H1 (cell line): Measurements from ENCODE around the gene RIOK3. TPM values are rescaled to one million over a fixed set of nuclear protein-coding genes. Genes with fewer than 3 reads are reported as not detected.

ENCODE experiments used
- CTCF ChIA-PET: fragments of 300-600 bp; sonication (Branson Sonifier 250); formaldehyde crosslinking; loops from one replicate; lab custom pipeline; 2021; ENCODE audit not compliant: partially characterized antibody; lab: Charles Lee
- POLR2A ChIA-PET: fragments of 300-600 bp; sonication (Branson Sonifier 250); formaldehyde crosslinking; loops from one replicate; lab custom pipeline; 2021; ENCODE audit warnings: inconsistent platforms; ENCODE audit not compliant: partially characterized antibody; lab: Charles Lee
- DNase-seq, 2 experiments: peaks; one replicate each; pipeline versions ENCODE4 v3.0.0 to v3.0.0-alpha.2; 2010 to 2022; ENCODE audit warnings: low spot score in 2 of 2, low read depth in 1 of 2, mixed read lengths in 1 of 2
- FAIRE-seq: peaks from 2 replicates; lab custom pipeline; 2011; peaks lifted over from hg19 to GRCh38; lab: Jason Lieb, UNC
- H2AFZ ChIP-seq: 2 replicates; pipeline ENCODE4 v1.8.1; 2012; ENCODE audit warnings: low read length, inconsistent platforms
- H2AK5ac ChIP-seq: 2 replicates; pipeline ENCODE4 v1.6.1; 2013; ENCODE audit warnings: low read depth, low read length
- H2BK120ac ChIP-seq: replicated peaks from 2 replicates; pipeline ENCODE3; 2013; ENCODE audit warnings: low read depth, low read length, inconsistent platforms
- H2BK12ac ChIP-seq: 2 replicates; pipeline ENCODE4 v1.6.1; 2013; ENCODE audit warnings: low read depth, low read length
- H2BK15ac ChIP-seq: 2 replicates; pipeline ENCODE4 v1.6.1; 2013; ENCODE audit warnings: low read length
- H2BK20ac ChIP-seq: 2 replicates; pipeline ENCODE4 v1.6.1; 2013; ENCODE audit warnings: low read length
- H2BK5ac ChIP-seq: 2 replicates; pipeline ENCODE4 v1.6.1; 2013; ENCODE audit warnings: low read depth, low read length
- H3K14ac ChIP-seq: 2 replicates; pipeline ENCODE4 v1.6.1; 2013; ENCODE audit warnings: inconsistent platforms; ENCODE audit not compliant: insufficient read length
- H3K18ac ChIP-seq: 2 replicates; pipeline ENCODE4 v1.6.1; 2013; ENCODE audit warnings: low read length; ENCODE audit errors: extremely low read depth
- H3K23ac ChIP-seq: 2 replicates; pipeline ENCODE4 v1.6.1; 2013; ENCODE audit warnings: inconsistent platforms; ENCODE audit not compliant: insufficient read length
- H3K23me2 ChIP-seq: 2 replicates; pipeline ENCODE4 v1.6.1; 2013; ENCODE audit warnings: low read depth, low read length
- H3K27ac ChIP-seq: 2 replicates; pipeline ENCODE4 v1.6.1; 2011; ENCODE audit warnings: low read depth, low read length, inconsistent platforms
- H3K27me3 ChIP-seq, 4 experiments: replicated peaks in 1 of 4; 1 replicate in 1 of 4; 2 replicates in 3 of 4; pipeline versions ENCODE4 v1.6.1 to v1.8.1; 2011 to 2013; ENCODE audit warnings: low read length in 3 of 4, mild to moderate bottlenecking in 3 of 4, inconsistent platforms in 2 of 4, mixed read lengths in 2 of 4, moderate library complexity in 1 of 4; ENCODE audit not compliant: control insufficient read depth in 3 of 4, insufficient read depth in 3 of 4; ENCODE audit errors: extremely low read depth in 1 of 4
- H3K36me3 ChIP-seq, 4 experiments: 2 replicates each; pipeline versions ENCODE4 v1.6.1 to v1.8.1; 2011 to 2013; ENCODE audit warnings: mild to moderate bottlenecking in 4 of 4, low read length in 3 of 4, moderate library complexity in 2 of 4, control low read depth in 1 of 4, inconsistent platforms in 1 of 4; ENCODE audit not compliant: insufficient read depth in 4 of 4, control insufficient read depth in 2 of 4
- H3K4ac ChIP-seq: replicated peaks from 2 replicates; pipeline ENCODE3; 2013; ENCODE audit warnings: low read length, low read depth, mixed read lengths, inconsistent platforms; ENCODE audit not compliant: insufficient read length
- H3K4me1 ChIP-seq, 4 experiments: replicated peaks in 1 of 4; 1 replicate in 1 of 4; 2 replicates in 3 of 4; pipeline versions ENCODE4 v1.6.1 to v1.8.1; 2011 to 2013; ENCODE audit warnings: low read length in 3 of 4, inconsistent platforms in 2 of 4, mixed read lengths in 1 of 4; ENCODE audit not compliant: insufficient read depth in 4 of 4, control insufficient read depth in 3 of 4
- H3K4me2 ChIP-seq, 2 experiments: 2 replicates each; pipeline versions ENCODE4 v1.6.1 to v1.8.1; 2011 to 2013; ENCODE audit warnings: low read depth in 2 of 2, low read length in 2 of 2, control low read depth in 1 of 2, inconsistent platforms in 1 of 2, mild to moderate bottlenecking in 1 of 2; ENCODE audit not compliant: insufficient read depth in 1 of 2
- H3K4me3 ChIP-seq, 4 experiments: fragments of 200-600, 300-600 bp in 1 of 4; sonication (generic), shearing (Covaris generic), sonication (Bioruptor Twin) in 1 of 4; 2 replicates each; pipeline versions ENCODE4 v1.5.1 to v1.8.1; 2011 to 2016; ENCODE audit warnings: low read length in 4 of 4, low read depth in 3 of 4, control low read depth in 2 of 4, inconsistent platforms in 2 of 4, mild to moderate bottlenecking in 2 of 4, mixed read lengths in 1 of 4, moderate library complexity in 1 of 4; ENCODE audit not compliant: insufficient read depth in 2 of 4; ENCODE audit errors: extremely low read depth in 1 of 4
- H3K56ac ChIP-seq: replicated peaks from 2 replicates; pipeline ENCODE3; 2013; ENCODE audit warnings: low read depth, mild to moderate bottlenecking, mixed read lengths, low read length, inconsistent platforms; ENCODE audit not compliant: insufficient read length
- H3K79me1 ChIP-seq: 2 replicates; pipeline ENCODE4 v1.6.1; 2013; ENCODE audit warnings: low read depth, low read length, control low read depth
- H3K79me2 ChIP-seq, 2 experiments: 2 replicates each; pipeline versions ENCODE4 v1.6.1 to v1.8.1; 2012 to 2013; ENCODE audit warnings: low read length in 2 of 2, mild to moderate bottlenecking in 2 of 2, inconsistent platforms in 1 of 2; ENCODE audit not compliant: insufficient read depth in 2 of 2, control insufficient read depth in 1 of 2
- H3K9ac ChIP-seq, 4 experiments: replicated peaks in 1 of 4; 1 replicate in 1 of 4; 2 replicates in 3 of 4; pipeline versions ENCODE4 v1.6.1 to v1.8.1; 2011 to 2013; ENCODE audit warnings: low read depth in 3 of 4, low read length in 3 of 4, control low read depth in 2 of 4, mild to moderate bottlenecking in 2 of 4, moderate library complexity in 2 of 4, inconsistent platforms in 1 of 4; ENCODE audit errors: extremely low read depth in 1 of 4
- H3K9me3 ChIP-seq, 2 experiments: 2 replicates each; pipeline versions ENCODE4 v1.6.1 to v1.8.1; 2012 to 2013; ENCODE audit warnings: mild to moderate bottlenecking in 2 of 2, moderate library complexity in 2 of 2, control low read depth in 1 of 2, inconsistent platforms in 1 of 2, low read depth in 1 of 2, low read length in 1 of 2, mixed read lengths in 1 of 2; ENCODE audit not compliant: insufficient read depth in 2 of 2
- H4K20me1 ChIP-seq, 2 experiments: replicated peaks in 1 of 2; 2 replicates each; pipeline versions ENCODE3 to v1.8.1; 2011 to 2013; ENCODE audit warnings: inconsistent platforms in 2 of 2, low read length in 2 of 2, mild to moderate bottlenecking in 1 of 2; ENCODE audit not compliant: insufficient read depth in 2 of 2, control insufficient read depth in 1 of 2
- H4K5ac ChIP-seq: 2 replicates; pipeline ENCODE4 v1.6.1; 2013; ENCODE audit warnings: low read length, low read depth, mixed read lengths, inconsistent platforms; ENCODE audit not compliant: insufficient read length
- H4K8ac ChIP-seq: 2 replicates; pipeline ENCODE4 v1.8.0; 2013; ENCODE audit warnings: mild to moderate bottlenecking, moderate library complexity, low read length, inconsistent platforms; ENCODE audit not compliant: insufficient read depth; ENCODE audit errors: extremely low read depth
- H4K91ac ChIP-seq: replicated peaks from 2 replicates; pipeline ENCODE3; 2013; ENCODE audit warnings: low read length, mixed read lengths, inconsistent platforms; ENCODE audit not compliant: insufficient read length
- BRCA1 ChIP-seq: IDR thresholded peaks from 2 replicates; pipeline ENCODE4 v1.6.1; 2012; ENCODE audit warnings: low read depth, low read length, improper control_type of control experiment
- GTF2F1 ChIP-seq: IDR thresholded peaks from 2 replicates; pipeline ENCODE4 v1.6.1; 2012; ENCODE audit warnings: low read depth, low read length, improper control_type of control experiment, borderline replicate concordance
- HDAC2 ChIP-seq, 2 experiments: fragments of 300-600 bp in 1 of 2; sonication (generic) in 1 of 2; IDR thresholded peaks; 2 replicates each; pipeline ENCODE4 v1.6.1; 2011 to 2012; ENCODE audit warnings: low read depth in 2 of 2, low read length in 2 of 2, mild to moderate bottlenecking in 2 of 2, moderate library complexity in 2 of 2, borderline replicate concordance in 1 of 2, inconsistent platforms in 1 of 2
- KDM1A ChIP-seq: fragments of 200-600, 300-600 bp; sonication (generic); IDR thresholded peaks from 2 replicates; pipeline ENCODE4 v1.7.1; 2016; ENCODE audit warnings: mild to moderate bottlenecking, low read length, borderline replicate concordance
- KDM5A ChIP-seq: fragments of 200-600 bp; IDR thresholded peaks from 2 replicates; pipeline ENCODE4 v1.7.1; 2012; ENCODE audit warnings: mild to moderate bottlenecking, low read length, inconsistent platforms, mixed read lengths
- PHF8 ChIP-seq: fragments of 200-600 bp; sonication (generic); conservative IDR thresholded peaks from 2 replicates; pipeline ENCODE4 v1.7.1; 2012; ENCODE audit warnings: low read depth, mild to moderate bottlenecking, inconsistent platforms, low read length, moderate library complexity
- POLR2AphosphoS5 ChIP-seq: IDR thresholded peaks from 2 replicates; pipeline ENCODE4 v1.6.1; 2011; ENCODE audit warnings: low read depth, low read length
- POU5F1 ChIP-seq: IDR thresholded peaks from 2 replicates; pipeline ENCODE4 v1.6.1; 2011; ENCODE audit warnings: low read depth, mild to moderate bottlenecking, low read length, moderate library complexity
- WGBS, 2 experiments: shearing (Covaris generic) in 1 of 2; methylation state at CpG; one replicate each; pipeline versions ENCODE4 v1.1.6 to v1.1.7; 2013 to 2015; ENCODE audit warnings: low lambda C conversion rate in 2 of 2, mixed read lengths in 2 of 2, inconsistent platforms in 1 of 2, low coverage in 1 of 2, missing lambda C conversion rate in 1 of 2; ENCODE audit not compliant: insufficient replicate concordance in 2 of 2, insufficient coverage in 1 of 2, insufficient read length in 1 of 2; ENCODE audit errors: extremely low coverage in 1 of 2, missing lambda C conversion rate in 1 of 2; 5-methylcytosine and 5-hydroxymethylcytosine counted together
- polyA plus RNA-seq, 7 experiments: library from polyadenylated mRNA; depleted of rRNA in 3 of 7; stranded (reverse) in 5 of 7; unstranded in 2 of 7; fragments of >200 nt in 5 of 7; fragments of 200-250 nt in 2 of 7; gene quantifications; 1 replicate in 5 of 7; 2 replicates in 1 of 7; 4 replicates in 1 of 7; pipeline versions ENCODE4 v1.2.1 to v1.2.3, GENCODE V29; 2011 to 2013; ENCODE audit warnings: missing spikeins in 2 of 7, mixed read lengths in 2 of 7
- total RNA-seq: library from RNA; stranded (reverse); fragmentation: NEBNext Ultra II Directional; extraction: Animal tissue kit (Norgen Biotek cat#: 25700); gene quantifications from 2 replicates; pipeline ENCODE4 v1.2.1, GENCODE V29; 2021
- TF ChIP-seq, protein P1 (sequence below): IDR thresholded peaks from 2 replicates; pipeline ENCODE4 v1.6.1; 2011; ENCODE audit warnings: low read length, improper control_type of control experiment
- TF ChIP-seq, protein P2 (sequence below), 3 experiments: IDR thresholded peaks; 1 replicate in 2 of 3; 2 replicates in 1 of 3; pipeline versions ENCODE4 v1.5.1 to v1.6.1; 2011; ENCODE audit warnings: low read length in 3 of 3, mild to moderate bottlenecking in 3 of 3, inconsistent platforms in 2 of 3, low read depth in 1 of 3, moderate library complexity in 1 of 3; ENCODE audit not compliant: insufficient read depth in 1 of 3; ENCODE audit errors: control extremely low read depth in 1 of 3

The RIOK3 gene
- total and polyA plus RNA-seq, 2 of the 8 experiments (the other 6 are each of a cell fraction or from before 2014, with no cell fraction given) = 7.5 to 24.3 TPM

- Histone ChIP-seq H4K20me1 (no peaks in the 10 kb centered on the region), H4K8ac (no peak overlapping the region), H3K4me1 (no peaks in the 10 kb centered on the region), H3K27me3 (no peaks in the 10 kb centered on the region), H3K4ac (no peak overlapping the region), H3K4me2 (no peak overlapping the region), H3K27ac (no peak overlapping the region), H3K23me2 (peaks cover 5% of the 10 kb centered on the region; the same call in 1 of the 2 replicates), H2BK120ac (no peak overlapping the region), H3K4me3 (no peak overlapping the region), H3K18ac (no peak overlapping the region), H2BK20ac (no peak overlapping the region), H2AFZ (no peak overlapping the region), H3K9ac (no peak overlapping the region), H3K36me3 (no peaks in the 10 kb centered on the region), H3K14ac (no peak overlapping the region), H4K5ac (no peak overlapping the region), H3K23ac (no peak overlapping the region), H3K9me3 (no peaks in the 10 kb centered on the region), H2BK15ac (no peak overlapping the region), H2BK12ac (no peak overlapping the region), H3K79me1 (no peaks in the 10 kb centered on the region; the same call in 1 of the 2 replicates), H4K91ac (no peak overlapping the region), H3K79me2 (peaks cover 0 to 21% of the 10 kb centered on the region in 2 experiments; a peak in 3 of 4 replicates), H2AK5ac (no peak overlapping the region), H2BK5ac (no peak overlapping the region), H3K56ac (no peak overlapping the region)
- 93% methylated on average over 5 of the region's 6 CpGs; no CpG with 5 or more reads in 1 of the 2 experiments for WGBS, 2 experiments
- no peak for FAIRE-seq
- DNase-seq = no peak
- POLR2A ChIA-PET = no interaction called here
- CTCF ChIA-PET = no interaction called here
- TF ChIP-seq KDM1A (no peak), POLR2AphosphoS5 (no peak), HDAC2 (IDR thresholded peaks at IDR 0.05; ENCODE audit: borderline replicate concordance in 1 of 2, low read depth in 2 of 2, low read length in 2 of 2) (no peak), KDM5A (no peak), POU5F1 (no peak), BRCA1 (no peak), GTF2F1 (no peak), PHF8 (no peak)
- TF ChIP-seq, protein P1, sequence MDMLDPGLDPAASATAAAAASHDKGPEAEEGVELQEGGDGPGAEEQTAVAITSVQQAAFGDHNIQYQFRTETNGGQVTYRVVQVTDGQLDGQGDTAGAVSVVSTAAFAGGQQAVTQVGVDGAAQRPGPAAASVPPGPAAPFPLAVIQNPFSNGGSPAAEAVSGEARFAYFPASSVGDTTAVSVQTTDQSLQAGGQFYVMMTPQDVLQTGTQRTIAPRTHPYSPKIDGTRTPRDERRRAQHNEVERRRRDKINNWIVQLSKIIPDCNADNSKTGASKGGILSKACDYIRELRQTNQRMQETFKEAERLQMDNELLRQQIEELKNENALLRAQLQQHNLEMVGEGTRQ = no peak
- TF ChIP-seq, protein P2, sequence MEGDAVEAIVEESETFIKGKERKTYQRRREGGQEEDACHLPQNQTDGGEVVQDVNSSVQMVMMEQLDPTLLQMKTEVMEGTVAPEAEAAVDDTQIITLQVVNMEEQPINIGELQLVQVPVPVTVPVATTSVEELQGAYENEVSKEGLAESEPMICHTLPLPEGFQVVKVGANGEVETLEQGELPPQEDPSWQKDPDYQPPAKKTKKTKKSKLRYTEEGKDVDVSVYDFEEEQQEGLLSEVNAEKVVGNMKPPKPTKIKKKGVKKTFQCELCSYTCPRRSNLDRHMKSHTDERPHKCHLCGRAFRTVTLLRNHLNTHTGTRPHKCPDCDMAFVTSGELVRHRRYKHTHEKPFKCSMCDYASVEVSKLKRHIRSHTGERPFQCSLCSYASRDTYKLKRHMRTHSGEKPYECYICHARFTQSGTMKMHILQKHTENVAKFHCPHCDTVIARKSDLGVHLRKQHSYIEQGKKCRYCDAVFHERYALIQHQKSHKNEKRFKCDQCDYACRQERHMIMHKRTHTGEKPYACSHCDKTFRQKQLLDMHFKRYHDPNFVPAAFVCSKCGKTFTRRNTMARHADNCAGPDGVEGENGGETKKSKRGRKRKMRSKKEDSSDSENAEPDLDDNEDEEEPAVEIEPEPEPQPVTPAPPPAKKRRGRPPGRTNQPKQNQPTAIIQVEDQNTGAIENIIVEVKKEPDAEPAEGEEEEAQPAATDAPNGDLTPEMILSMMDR (IDR thresholded peaks at IDR 0.05; ENCODE audit: control extremely low read depth in 1 of 3, insufficient read depth in 1 of 3, low read depth in 1 of 3, low read length in 3 of 3) = no peak
Observed at GRCh38 chr18:23451491-23451890, 1.6 kb upstream of the RIOK3 start.
